Thymus (tissue), 11 donors: ENCODE measurements around the gene COL28A1. TPM values are rescaled to one million over a fixed set of nuclear protein-coding genes. Genes with fewer than 3 reads are reported as not detected.

ENCODE experiments used
- DNase-seq, 9 donors: peaks; one replicate each; pipeline ENCODE4 v3.0.0-alpha.2; 2013; ENCODE audit warnings: low spot score in 9 of 9, low read depth in 6 of 9, missing footprints in 1 of 9
- H3K27ac ChIP-seq, 2 donors: one replicate each; pipeline ENCODE4 v1.5.1; 2013; ENCODE audit warnings: control low read depth in 1 of 2, low read depth in 1 of 2, low read length in 1 of 2, mild to moderate bottlenecking in 1 of 2, moderate library complexity in 1 of 2
- H3K27me3 ChIP-seq, 2 donors: one replicate each; pipeline ENCODE4 v1.5.1; 2013; ENCODE audit warnings: low read length in 1 of 2; ENCODE audit not compliant: control insufficient read depth in 2 of 2, insufficient read depth in 1 of 2
- H3K36me3 ChIP-seq, 2 donors: one replicate each; pipeline ENCODE4 v1.5.1; 2013; ENCODE audit warnings: low read length in 1 of 2, mild to moderate bottlenecking in 1 of 2, moderate library complexity in 1 of 2; ENCODE audit not compliant: control insufficient read depth in 2 of 2, insufficient read depth in 2 of 2
- H3K4me1 ChIP-seq, 2 donors: one replicate each; pipeline ENCODE4 v1.5.1; 2013; ENCODE audit warnings: low read length in 2 of 2; ENCODE audit not compliant: control insufficient read depth in 2 of 2, insufficient read depth in 2 of 2
- H3K4me3 ChIP-seq, 2 donors: one replicate each; pipeline ENCODE4 v1.5.1; 2013; ENCODE audit warnings: low read length in 2 of 2, control low read depth in 1 of 2, mild to moderate bottlenecking in 1 of 2
- H3K9me3 ChIP-seq, 2 donors: one replicate each; pipeline ENCODE4 v1.5.1; 2013; ENCODE audit warnings: low read length in 1 of 2, mild to moderate bottlenecking in 1 of 2; ENCODE audit not compliant: control insufficient read depth in 2 of 2, insufficient read depth in 1 of 2
- whole genome bisulfite sequencing: extraction: QIAGEN DNeasy Blood & Tissue Kit; methylation state at CpG from one replicate; pipeline ENCODE4 v1.1.7; 2013; 5-methylcytosine and 5-hydroxymethylcytosine counted together
- polyA plus RNA-seq: library from polyadenylated mRNA; stranded (reverse); fragments of 200-250 nt; gene quantifications from one replicate; pipeline ENCODE4 v1.2.3, GENCODE V29; 2013
- total RNA-seq: library from RNA; stranded (reverse); fragments of 120-200 nt; gene quantifications from one replicate; pipeline ENCODE4 v1.2.4, GENCODE V29; 2013
- donor health status: healthy.

COL28A1 gene
- total and polyA plus RNA-seq, 2 donors = 0.24 to 0.71 TPM

- DNase-seq = no peak
- Histone ChIP-seq H3K4me3 (no peak overlapping the region), H3K27ac (no peak overlapping the region), H3K36me3 (no peaks in the 10 kb centered on the region), H3K27me3 (no peaks in the 10 kb centered on the region), H3K4me1 (no peaks in the 10 kb centered on the region), H3K9me3 (no peaks in the 10 kb centered on the region)
- 95% methylated on average over 2 of the region's 2 CpGs for WGBS
These were observed 200.5 kb downstream of the COL28A1 start for GRCh38 chr7:7335215-7335614.

GRCh38 chr7:7333610-7334009 lies 202.1 kb downstream of the COL28A1 start:
- no peak overlapping the region for H3K27ac ChIP-seq
- whole genome bisulfite sequencing = 89% methylated on average over 3 of the region's 3 CpGs
- no peaks in the 10 kb centered on the region for H3K9me3 ChIP-seq
- H3K4me3 ChIP-seq = no peak overlapping the region
- no peaks in the 10 kb centered on the region for H3K4me1 ChIP-seq
- DNase-seq = no peak
- H3K36me3 ChIP-seq = no peaks in the 10 kb centered on the region
- H3K27me3 ChIP-seq = no peaks in the 10 kb centered on the region

- DNase-seq = no peak
- no peaks in the 10 kb centered on the region for H3K27me3 ChIP-seq
- no peaks in the 10 kb centered on the region for H3K9me3 ChIP-seq
- no peak overlapping the region for H3K27ac ChIP-seq
- no peaks in the 10 kb centered on the region for H3K4me1 ChIP-seq
- H3K36me3 ChIP-seq = no peaks in the 10 kb centered on the region
- 93% methylated on average over 4 of the region's 4 CpGs for WGBS
- H3K4me3 ChIP-seq = no peak overlapping the region
These were observed 204.2 kb downstream of the COL28A1 start for GRCh38 chr7:7331523-7331922.

- no peaks in the 10 kb centered on the region for H3K27me3 ChIP-seq
- no peak for DNase-seq
- no peaks in the 10 kb centered on the region for H3K36me3 ChIP-seq
- no peak overlapping the region for H3K27ac ChIP-seq
- WGBS = 89% methylated on average over 2 of the region's 2 CpGs
- H3K9me3 ChIP-seq = no peaks in the 10 kb centered on the region
- H3K4me1 ChIP-seq = no peaks in the 10 kb centered on the region
- H3K4me3 ChIP-seq = no peak overlapping the region
These were observed 204.7 kb downstream of the COL28A1 start for GRCh38 chr7:7330997-7331396.

GRCh38 chr7:7329326-7329725 lies 206.3 kb downstream of the COL28A1 start:
- Histone ChIP-seq H3K36me3 (no peaks in the 10 kb centered on the region), H3K4me1 (no peaks in the 10 kb centered on the region), H3K27ac (no peak overlapping the region), H3K4me3 (no peak overlapping the region), H3K27me3 (no peaks in the 10 kb centered on the region), H3K9me3 (no peaks in the 10 kb centered on the region)
- no peak for DNase-seq
- 59% methylated on average over 1 of the region's 1 CpG for WGBS

GRCh38 chr7:7327423-7327822 lies 208.2 kb downstream of the COL28A1 start:
- WGBS = 87% methylated on average over 2 of the region's 2 CpGs
- Histone ChIP-seq H3K27ac (no peak overlapping the region), H3K27me3 (no peaks in the 10 kb centered on the region), H3K4me3 (no peak overlapping the region), H3K36me3 (no peaks in the 10 kb centered on the region), H3K9me3 (no peaks in the 10 kb centered on the region), H3K4me1 (peaks cover 0 to under 1% of the 10 kb centered on the region in 2 donors)
- DNase-seq = no peak

GRCh38 chr7:7324698-7325097 lies 211.0 kb downstream of the COL28A1 start:
- 80% methylated on average over 3 of the region's 3 CpGs for WGBS
- no peak overlapping the region for H3K27ac ChIP-seq
- no peaks in the 10 kb centered on the region for H3K9me3 ChIP-seq
- H3K27me3 ChIP-seq = no peaks in the 10 kb centered on the region
- no peak overlapping the region for H3K4me3 ChIP-seq
- H3K4me1 ChIP-seq = peaks cover 0 to 2% of the 10 kb centered on the region in 2 donors
- DNase-seq = no peak
- no peaks in the 10 kb centered on the region for H3K36me3 ChIP-seq

GRCh38 chr7:7323921-7324320 lies 211.8 kb downstream of the COL28A1 start:
- Histone ChIP-seq H3K4me1 (peaks cover 0 to 2% of the 10 kb centered on the region in 2 donors), H3K27me3 (no peaks in the 10 kb centered on the region), H3K9me3 (no peaks in the 10 kb centered on the region), H3K4me3 (no peak overlapping the region), H3K36me3 (no peaks in the 10 kb centered on the region), H3K27ac (no peak overlapping the region)
- 96% methylated on average over 2 of the region's 2 CpGs for WGBS
- DNase-seq = no peak

GRCh38 chr7:7323352-7323751 lies 212.3 kb downstream of the COL28A1 start:
- no peak overlapping the region for H3K4me3 ChIP-seq
- no peaks in the 10 kb centered on the region for H3K27me3 ChIP-seq
- no peaks in the 10 kb centered on the region for H3K36me3 ChIP-seq
- H3K9me3 ChIP-seq = no peaks in the 10 kb centered on the region
- no peak for DNase-seq
- peaks cover 0 to 2% of the 10 kb centered on the region in 2 donors for H3K4me1 ChIP-seq
- 87% methylated on average over 6 of the region's 6 CpGs for WGBS
- no peak overlapping the region for H3K27ac ChIP-seq

GRCh38 chr7:7321681-7322080 lies 214.0 kb downstream of the COL28A1 start:
- Histone ChIP-seq H3K9me3 (no peaks in the 10 kb centered on the region), H3K27ac (no peak overlapping the region), H3K4me1 (peaks cover 0 to 2% of the 10 kb centered on the region in 2 donors), H3K36me3 (no peaks in the 10 kb centered on the region), H3K4me3 (no peak overlapping the region), H3K27me3 (no peaks in the 10 kb centered on the region)
- 88% methylated on average over 5 of the region's 5 CpGs for WGBS
- DNase-seq = peak in 1 of 9 donors; percentile 17
